ENCODE results near the gene B3GAT1. TPM values are rescaled to one million over a fixed set of nuclear protein-coding genes. Genes with fewer than 3 reads are reported as not detected.

Gene B3GAT1
- total RNA-seq, 2 donors from 2014 or later = 0.17 to 0.18 TPM

DNA sequence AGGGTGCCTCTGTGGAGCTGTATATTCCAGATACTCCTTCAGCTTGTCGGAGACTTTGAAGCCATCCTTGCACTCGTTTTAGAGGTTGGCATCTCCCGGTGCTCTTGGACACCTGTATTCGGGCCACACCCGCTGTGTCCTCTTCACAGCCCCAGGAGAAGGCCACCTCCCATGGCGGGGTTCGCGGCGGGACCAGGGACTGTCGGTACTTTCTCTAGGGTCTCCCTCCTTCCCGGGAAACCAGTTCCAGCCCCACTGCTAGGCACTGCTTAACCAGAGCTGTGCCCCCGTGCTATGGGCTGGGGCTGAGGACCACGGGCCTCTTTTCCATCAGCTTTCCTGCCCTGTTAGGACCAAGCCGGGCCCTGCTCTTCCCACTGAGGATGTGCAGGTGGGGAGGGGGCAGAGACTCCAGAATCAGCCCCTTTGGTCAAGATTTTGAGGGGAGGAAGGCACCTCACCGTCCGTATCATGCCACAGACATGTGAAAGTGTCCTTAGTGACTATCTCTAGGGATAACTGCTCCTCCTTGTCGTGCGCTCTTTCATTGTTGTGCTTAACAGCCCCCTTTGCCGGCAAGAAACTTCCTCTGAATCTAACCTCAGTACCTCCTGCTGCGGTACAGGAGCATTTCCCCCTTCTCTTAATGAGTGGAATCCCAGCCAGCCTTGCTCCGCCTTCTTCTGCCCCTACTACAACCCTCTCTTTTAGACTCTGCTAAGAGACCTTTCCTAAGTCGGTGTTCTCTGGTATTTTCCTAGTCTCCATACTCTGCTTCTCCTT lies 1.2 kb upstream of the B3GAT1 start:
- DNase-seq = no peak
- ATAC-seq = no peak
- Mint-ChIP-seq H3K4me1 (peaks cover 25% of the 10 kb centered on the region), H3K27ac (no peak overlapping the region), H3K27me3 (peaks cover 71% of the 10 kb centered on the region), H3K4me3 (peak overlapping the region; percentile 90), H3K36me3 (ENCODE audit: low read depth) (peaks cover 3% of the 10 kb centered on the region)
- no peaks in the 10 kb centered on the region for H3K9me3 ChIP-seq (ENCODE audit: control insufficient read depth, low read length, poor library complexity, severe bottlenecking)

DNA sequence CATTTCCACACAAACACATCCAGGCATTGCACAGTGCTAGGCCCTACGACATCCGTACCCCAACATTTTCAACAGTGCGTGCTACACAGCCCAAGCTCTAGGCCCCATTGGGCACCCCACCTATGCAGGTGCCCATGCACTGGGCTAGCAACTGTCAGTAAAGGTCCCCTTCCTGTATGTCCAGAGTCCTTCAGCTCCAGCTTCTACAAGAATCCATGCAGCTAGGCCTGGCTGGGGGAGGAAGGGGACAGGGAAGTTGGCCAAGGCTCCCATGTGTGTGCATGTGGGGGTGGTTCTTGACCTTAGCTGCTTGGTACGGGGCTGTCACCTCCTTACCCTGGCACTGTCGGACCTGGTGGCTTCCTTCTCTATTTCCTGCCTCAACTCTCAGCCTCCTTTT lies 1.3 kb downstream of the B3GAT1 start:
- H3K4me3 Mint-ChIP-seq = peak overlapping the region; percentile 82
- no peak overlapping the region for H3K27ac Mint-ChIP-seq
- H3K27me3 Mint-ChIP-seq = peaks cover 65% of the 10 kb centered on the region
- peaks cover 25% of the 10 kb centered on the region for H3K4me1 Mint-ChIP-seq
- DNase-seq (no peak), ATAC-seq (no peak)
- peaks cover 5% of the 10 kb centered on the region for H3K36me3 Mint-ChIP-seq (ENCODE audit: low read depth)
- H3K9me3 ChIP-seq (ENCODE audit: control insufficient read depth, low read length, poor library complexity, severe bottlenecking) = no peaks in the 10 kb centered on the region

DNA sequence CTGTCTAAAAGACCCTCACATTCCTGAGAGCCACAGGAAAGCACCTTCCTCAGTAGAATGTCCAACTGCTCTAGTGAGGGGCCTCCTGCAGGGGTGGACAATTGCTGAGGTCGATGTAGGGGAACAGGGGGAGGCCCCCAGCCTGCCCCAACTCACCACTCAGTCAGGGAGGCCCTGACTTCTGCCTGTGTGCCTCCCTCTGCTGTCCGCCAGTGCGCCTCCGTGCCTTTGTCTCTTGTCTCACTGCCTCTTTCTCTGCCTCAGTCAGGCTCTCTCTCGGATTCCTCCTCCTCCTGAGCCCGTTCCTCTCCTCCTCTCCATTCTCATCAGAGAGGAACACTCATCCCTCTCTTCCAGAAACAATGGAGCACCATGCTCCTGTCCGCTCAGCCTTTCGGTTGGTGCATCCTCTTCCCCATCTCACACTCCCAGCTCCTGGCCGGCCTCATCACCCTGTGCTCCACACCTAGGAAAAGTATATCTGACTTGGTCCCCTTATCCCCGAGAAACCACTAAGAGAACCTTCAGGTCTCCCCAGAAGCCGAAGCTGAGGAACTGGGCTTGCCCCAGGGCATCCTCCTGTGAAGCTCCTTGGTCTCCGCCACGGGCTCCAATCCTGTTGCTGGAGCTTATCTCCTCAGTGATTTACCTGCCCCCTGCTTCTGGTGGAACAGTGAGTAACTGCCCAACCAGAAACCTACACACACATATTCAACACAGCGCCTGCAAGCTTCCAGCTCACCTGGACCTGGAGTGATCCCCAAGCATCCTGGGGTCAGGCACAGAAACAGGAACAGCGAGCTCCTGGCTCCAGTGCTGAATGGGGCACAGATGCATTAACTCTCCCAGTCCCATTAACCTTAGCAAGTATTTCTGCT lies 2.3 kb downstream of the B3GAT1 start:
- peaks cover 21% of the 10 kb centered on the region for H3K4me1 Mint-ChIP-seq
- H3K9me3 ChIP-seq (ENCODE audit: control insufficient read depth, low read length, poor library complexity, severe bottlenecking) = no peaks in the 10 kb centered on the region
- DNase-seq = no peak

DNA sequence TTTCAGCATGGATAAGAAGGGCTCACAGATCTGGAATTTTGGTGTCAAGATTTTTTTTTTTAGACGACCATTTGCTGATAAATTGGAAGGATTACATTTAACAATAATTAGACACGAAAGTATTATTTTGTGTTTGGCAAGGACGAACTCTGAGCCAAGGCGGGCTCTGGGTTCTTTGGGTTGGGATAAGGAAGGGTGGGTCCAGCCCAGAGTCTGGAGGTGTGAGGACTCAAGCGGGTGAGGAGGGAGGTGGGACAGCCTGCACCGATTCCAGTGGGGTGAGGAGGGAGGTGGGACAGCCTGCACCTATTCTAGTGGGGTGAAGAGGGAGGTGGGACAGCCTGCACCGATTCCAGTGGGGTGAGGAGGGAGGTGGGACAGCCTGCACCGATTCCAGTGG lies 4.1 kb downstream of the B3GAT1 start:
- H3K4me1 Mint-ChIP-seq = peaks cover 17% of the 10 kb centered on the region
- H3K27me3 Mint-ChIP-seq = peaks cover 65% of the 10 kb centered on the region
- no peak for DNase-seq
- no peak for ATAC-seq
- peaks cover 2% of the 10 kb centered on the region for H3K36me3 Mint-ChIP-seq (ENCODE audit: low read depth)
- no peak overlapping the region for H3K4me3 Mint-ChIP-seq
- no peak overlapping the region for H3K27ac Mint-ChIP-seq
- H3K9me3 ChIP-seq (ENCODE audit: control insufficient read depth, low read length, poor library complexity, severe bottlenecking) = no peaks in the 10 kb centered on the region

More for the DNA sequence above, 2.3 kb downstream of the B3GAT1 start:
- no peak for ATAC-seq
- Mint-ChIP-seq H3K27ac (no peak overlapping the region), H3K27me3 (peaks cover 64% of the 10 kb centered on the region), H3K36me3 (ENCODE audit: low read depth) (peaks cover 5% of the 10 kb centered on the region), H3K4me3 (peak overlapping the region; percentile 25)

DNA sequence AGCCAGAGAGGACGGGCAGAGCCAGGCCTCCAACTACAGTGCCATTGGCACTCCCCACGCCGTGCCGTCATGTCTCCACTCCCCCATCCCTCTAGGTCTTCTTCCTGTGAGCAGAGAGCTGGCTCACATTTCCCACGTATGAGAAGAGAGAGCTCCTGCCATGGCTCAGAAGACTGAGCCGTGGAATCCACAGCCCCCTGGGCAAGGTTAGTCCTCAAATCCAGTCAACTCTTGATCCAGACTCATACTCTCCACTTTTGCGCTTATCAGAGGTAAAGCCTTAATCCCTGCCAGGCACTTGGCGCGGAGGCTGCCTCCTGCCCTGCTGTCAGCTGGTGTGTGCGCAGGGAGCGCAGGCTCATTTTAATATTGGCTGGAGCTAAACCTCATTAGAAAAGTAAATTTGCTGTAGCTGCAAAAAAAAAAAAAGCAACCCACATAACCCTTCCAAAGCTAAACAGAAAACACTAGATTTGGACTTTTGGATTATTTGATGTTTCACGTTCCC lies 4.7 kb downstream of the B3GAT1 start:
- DNase-seq (no peak), ATAC-seq (no peak)
- H3K9me3 ChIP-seq (ENCODE audit: control insufficient read depth, low read length, poor library complexity, severe bottlenecking) = no peaks in the 10 kb centered on the region
- H3K4me3 Mint-ChIP-seq = no peak overlapping the region
- H3K4me1 Mint-ChIP-seq = peaks cover 17% of the 10 kb centered on the region
- peaks cover 2% of the 10 kb centered on the region for H3K36me3 Mint-ChIP-seq (ENCODE audit: low read depth)
- peak overlapping the region; percentile 9 for H3K27ac Mint-ChIP-seq
- H3K27me3 Mint-ChIP-seq = peaks cover 69% of the 10 kb centered on the region

DNA sequence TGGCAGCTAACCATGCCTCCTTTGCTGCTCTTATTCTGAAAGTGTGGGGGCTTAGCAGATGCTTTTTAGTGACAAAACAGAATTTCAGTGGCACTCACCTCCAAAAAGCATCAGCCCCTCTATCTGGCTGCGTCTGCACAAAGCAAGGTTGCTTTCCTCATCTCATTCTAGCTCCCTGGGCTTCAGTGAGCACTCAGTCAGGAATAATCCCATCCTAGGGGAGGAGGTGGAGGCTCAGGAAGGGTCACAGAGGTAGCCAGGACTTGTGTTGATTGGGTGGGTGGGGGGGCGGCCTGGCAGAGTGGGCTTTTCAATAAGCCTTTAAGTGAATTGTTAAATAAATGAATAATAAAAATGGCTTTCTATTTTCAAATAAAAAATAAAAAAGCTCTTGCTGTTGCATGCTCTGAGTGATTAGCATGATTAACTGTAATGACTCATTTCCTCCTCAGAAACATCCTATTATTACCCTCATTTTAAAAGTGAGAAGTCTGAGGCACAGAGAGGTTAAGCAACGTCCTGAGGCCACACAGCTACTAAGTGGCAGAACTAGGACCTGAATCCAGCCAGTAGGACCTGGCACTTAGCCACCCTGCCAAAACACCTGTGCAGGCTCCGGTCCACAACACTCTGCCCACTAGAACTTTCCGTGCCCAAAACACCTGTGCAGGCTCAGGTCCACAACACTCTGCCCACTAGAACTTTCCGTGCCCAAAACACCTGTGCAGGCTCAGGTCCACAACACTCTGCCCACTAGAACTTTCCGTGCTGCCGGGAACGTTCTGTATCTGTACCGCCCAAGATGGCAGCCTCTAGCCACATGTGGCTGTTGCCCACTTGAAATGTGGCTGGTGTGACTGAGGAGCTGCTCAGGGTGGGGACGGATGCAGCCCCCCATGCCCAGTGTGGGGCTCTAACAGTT lies 5.5 kb downstream of the B3GAT1 start:
- Mint-ChIP-seq H3K36me3 (ENCODE audit: low read depth) (peaks cover 2% of the 10 kb centered on the region), H3K4me1 (peaks cover 17% of the 10 kb centered on the region), H3K27me3 (peaks cover 70% of the 10 kb centered on the region), H3K27ac (peak overlapping the region; percentile 9), H3K4me3 (no peak overlapping the region)
- DNase-seq = no peak
- no peaks in the 10 kb centered on the region for H3K9me3 ChIP-seq (ENCODE audit: control insufficient read depth, low read length, poor library complexity, severe bottlenecking)
- ATAC-seq = no peak

DNA sequence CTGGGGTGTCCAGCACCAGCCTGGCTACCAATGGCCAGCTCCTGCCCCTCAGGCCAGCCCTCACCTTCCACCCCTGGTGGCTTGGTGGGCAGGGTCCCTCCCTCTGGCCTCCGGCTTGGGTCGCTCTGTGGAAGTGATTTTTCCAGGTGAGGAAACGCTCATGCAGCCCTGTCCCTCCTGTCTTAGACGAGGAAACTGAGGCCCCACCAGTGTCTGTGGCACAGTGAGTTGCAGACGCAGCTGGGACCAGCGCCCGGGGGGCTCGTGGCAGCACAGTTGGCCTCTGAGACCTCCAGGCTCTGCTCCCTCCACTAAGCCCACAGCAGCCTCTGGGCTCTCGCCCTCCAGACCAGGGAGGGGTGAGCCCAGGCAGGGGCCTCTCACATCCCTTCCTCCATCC lies 6.2 kb downstream of the B3GAT1 start:
- no peak overlapping the region for H3K27ac Mint-ChIP-seq
- no peak for DNase-seq
- H3K4me3 Mint-ChIP-seq = no peak overlapping the region
- peaks cover 71% of the 10 kb centered on the region for H3K27me3 Mint-ChIP-seq
- peaks cover 11% of the 10 kb centered on the region for H3K4me1 Mint-ChIP-seq
- H3K9me3 ChIP-seq (ENCODE audit: control insufficient read depth, low read length, poor library complexity, severe bottlenecking) = no peaks in the 10 kb centered on the region
- ATAC-seq = no peak
- peaks cover 2% of the 10 kb centered on the region for H3K36me3 Mint-ChIP-seq (ENCODE audit: low read depth)

DNA sequence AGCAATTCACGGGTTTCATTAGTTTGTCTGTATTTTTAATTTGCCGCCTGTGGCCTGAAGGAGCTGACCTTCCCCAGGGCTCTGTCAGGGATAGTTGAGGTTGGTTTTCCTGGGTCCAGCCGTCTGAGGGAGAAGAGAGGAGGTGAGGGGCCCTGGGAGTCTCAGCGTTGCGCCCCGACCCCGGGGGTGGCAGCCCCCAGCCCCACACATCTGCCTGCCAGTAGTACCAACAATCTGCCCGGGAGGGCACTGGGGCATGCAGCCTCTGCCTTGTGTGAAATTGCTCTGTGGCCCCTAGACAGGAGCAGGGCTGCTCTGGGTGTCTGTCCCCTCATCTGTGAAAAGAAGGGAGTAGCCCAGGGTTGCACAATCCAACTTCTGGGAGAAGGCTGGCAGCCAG lies 6.6 kb downstream of the B3GAT1 start:
- ATAC-seq = no peak
- no peaks in the 10 kb centered on the region for H3K9me3 ChIP-seq (ENCODE audit: control insufficient read depth, low read length, poor library complexity, severe bottlenecking)
- Mint-ChIP-seq H3K4me1 (peaks cover 8% of the 10 kb centered on the region), H3K27me3 (peaks cover 71% of the 10 kb centered on the region), H3K27ac (no peak overlapping the region), H3K4me3 (no peak overlapping the region), H3K36me3 (ENCODE audit: low read depth) (peaks cover 2% of the 10 kb centered on the region)
- no peak for DNase-seq

DNA sequence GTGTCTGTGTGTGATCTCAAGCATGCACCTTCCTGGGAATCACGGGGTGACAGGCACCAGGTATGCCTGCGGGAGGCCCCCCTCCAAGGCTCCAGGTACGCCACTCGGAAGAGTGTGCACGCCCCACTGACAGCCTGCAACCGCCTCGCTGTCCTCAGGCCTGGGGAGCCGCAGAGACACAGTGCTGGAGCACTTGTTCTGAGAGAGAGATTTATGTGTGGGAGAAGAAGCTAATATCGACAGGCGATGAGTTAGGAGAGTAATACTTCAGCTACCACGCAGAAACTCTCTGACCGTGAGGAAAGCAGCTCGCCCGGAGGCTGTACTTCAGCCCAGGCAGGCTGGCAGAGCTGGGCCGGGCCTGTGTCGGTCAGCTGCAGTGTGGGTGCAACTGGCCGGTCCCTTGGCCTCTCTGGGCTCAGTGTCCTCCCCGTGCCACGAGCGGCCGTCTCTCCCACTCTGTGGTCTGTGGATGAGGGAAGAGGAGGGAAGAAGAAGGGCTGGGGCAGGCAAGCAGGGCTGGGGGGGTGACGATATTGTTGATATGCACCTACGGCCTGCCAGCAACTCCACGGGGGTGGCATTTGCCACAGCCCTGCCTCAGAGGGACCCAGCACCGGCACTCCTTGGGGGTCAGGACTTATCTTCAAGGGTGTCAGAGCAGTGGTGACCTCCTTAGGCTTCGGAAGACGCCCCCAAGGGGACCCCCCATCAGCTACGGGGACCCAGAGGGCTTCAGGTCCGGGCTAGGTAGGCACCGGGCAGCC lies 7.3 kb downstream of the B3GAT1 start:
- Mint-ChIP-seq H3K4me1 (peaks cover 2% of the 10 kb centered on the region), H3K27ac (no peak overlapping the region), H3K4me3 (no peak overlapping the region), H3K27me3 (peaks cover 69% of the 10 kb centered on the region), H3K36me3 (ENCODE audit: low read depth) (peaks cover 2% of the 10 kb centered on the region)
- no peak for ATAC-seq
- H3K9me3 ChIP-seq (ENCODE audit: control insufficient read depth, low read length, poor library complexity, severe bottlenecking) = no peaks in the 10 kb centered on the region
- DNase-seq = no peak

DNA sequence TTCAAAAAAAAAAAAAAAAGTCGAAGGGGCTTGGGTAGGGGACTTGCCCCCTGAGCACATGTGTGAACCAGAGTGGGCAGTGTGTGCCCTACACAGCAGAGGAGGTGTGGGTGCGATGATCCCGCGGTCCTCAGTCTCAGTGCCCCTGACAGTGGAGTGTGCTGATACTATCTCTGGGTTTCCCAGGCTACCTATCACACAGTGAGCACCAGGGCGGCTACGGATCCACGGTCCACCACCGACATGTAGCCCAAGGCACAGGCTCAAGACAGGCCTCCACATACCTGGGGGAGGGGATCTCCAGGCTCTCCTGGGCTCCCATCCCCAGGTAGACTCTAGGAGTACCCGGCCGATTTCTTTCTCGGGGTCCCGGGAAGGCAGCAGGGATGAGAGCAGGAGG lies 9.1 kb downstream of the B3GAT1 start:
- ATAC-seq = no peak
- Mint-ChIP-seq H3K4me1 (no peaks in the 10 kb centered on the region), H3K36me3 (ENCODE audit: low read depth) (peaks cover 2% of the 10 kb centered on the region), H3K27me3 (peaks cover 73% of the 10 kb centered on the region), H3K4me3 (no peak overlapping the region), H3K27ac (no peak overlapping the region)
- no peaks in the 10 kb centered on the region for H3K9me3 ChIP-seq (ENCODE audit: control insufficient read depth, low read length, poor library complexity, severe bottlenecking)
- DNase-seq = no peak

DNA sequence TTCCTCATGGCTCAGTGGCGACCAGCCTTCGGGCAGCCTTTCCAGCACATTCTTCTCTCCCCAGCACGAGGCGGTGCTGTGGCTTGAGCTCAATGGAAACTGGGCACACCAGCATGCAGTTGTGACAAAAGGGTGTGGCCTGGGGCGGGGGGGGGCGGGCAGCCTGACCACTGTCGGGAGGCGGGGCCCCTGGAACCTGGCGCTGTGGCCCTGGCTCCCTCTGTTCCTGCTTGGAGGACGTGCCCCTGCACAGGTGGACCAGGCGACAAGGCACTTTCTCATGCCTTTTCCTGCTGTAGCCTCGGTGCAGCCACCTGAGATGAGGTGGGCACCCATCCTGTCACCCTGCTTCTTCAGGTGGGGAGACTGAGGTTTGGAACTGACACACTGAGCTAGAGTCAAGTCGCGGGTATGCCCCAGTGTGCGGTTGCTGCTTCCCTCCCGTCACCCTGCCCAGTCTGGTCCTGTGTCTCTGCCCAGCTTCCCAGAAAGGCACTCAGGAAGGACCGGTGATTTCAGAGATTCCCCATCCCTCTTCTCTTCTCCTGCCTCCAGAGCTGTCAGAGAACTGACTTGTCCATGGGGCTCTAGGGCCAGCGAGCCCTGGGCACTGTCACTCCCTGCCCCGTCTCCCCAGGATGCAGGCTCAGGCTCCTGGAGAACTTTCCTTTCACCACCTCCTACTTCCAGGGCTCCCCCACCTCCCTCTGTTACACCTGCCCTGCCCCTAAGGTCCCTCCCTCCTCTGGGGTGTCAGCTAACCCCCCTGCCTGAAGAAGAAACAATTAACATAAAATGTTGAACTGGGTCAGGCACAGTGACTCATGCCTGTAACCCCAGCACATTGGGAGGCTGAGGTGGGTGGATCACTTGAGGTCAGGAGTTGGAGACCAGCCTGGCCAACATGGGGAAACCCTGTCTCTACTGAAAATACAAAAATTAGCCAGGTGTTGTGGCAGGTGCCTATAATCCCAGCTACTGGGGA lies 9.9 kb downstream of the B3GAT1 start:
- H3K27me3 Mint-ChIP-seq = peaks cover 70% of the 10 kb centered on the region
- no peaks in the 10 kb centered on the region for H3K36me3 Mint-ChIP-seq (ENCODE audit: low read depth)
- no peaks in the 10 kb centered on the region for H3K9me3 ChIP-seq (ENCODE audit: control insufficient read depth, low read length, poor library complexity, severe bottlenecking)
- no peaks in the 10 kb centered on the region for H3K4me1 Mint-ChIP-seq
- H3K4me3 Mint-ChIP-seq = no peak overlapping the region
- no peak for ATAC-seq
- no peak overlapping the region for H3K27ac Mint-ChIP-seq
- no peak for DNase-seq

Data from T-helper 17 cell (primary cell).